GM21390 (cell line): ENCODE measurements around the gene BRME1.
"Not testable (repeated sequence)": the region's sequence is repeated elsewhere in the genome, so short reads cannot be mapped to it uniquely, and the experiment has no call there.

Experiments
- ATAC-seq: cut with Tn5 transposase; IDR thresholded peaks from one replicate; pipeline ENCODE4 v1.9.1; 2021; ENCODE audit not compliant: unreplicated experiment

BRME1 gene

DNA sequence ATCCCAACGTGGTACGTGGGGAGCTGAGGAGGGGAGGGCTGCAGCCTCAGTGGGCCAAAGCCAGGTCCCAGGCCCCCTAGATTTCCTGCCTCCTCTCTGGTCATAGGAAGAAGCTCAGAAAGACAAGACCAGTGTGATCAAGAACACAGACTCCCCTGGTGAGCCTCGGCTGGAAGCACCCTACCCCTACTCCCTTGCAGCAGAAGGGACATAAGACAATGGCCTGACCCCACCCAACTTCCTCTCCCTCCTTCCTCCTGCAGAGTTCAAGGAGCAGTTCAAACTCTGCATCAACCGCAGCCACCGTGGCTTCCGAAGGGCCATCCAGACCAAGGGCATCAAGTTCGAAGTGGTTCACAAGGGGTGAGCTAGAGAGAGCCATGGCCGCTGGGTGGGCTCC lies 20.8 kb upstream of the BRME1 start:
- no peak for ATAC-seq

DNA sequence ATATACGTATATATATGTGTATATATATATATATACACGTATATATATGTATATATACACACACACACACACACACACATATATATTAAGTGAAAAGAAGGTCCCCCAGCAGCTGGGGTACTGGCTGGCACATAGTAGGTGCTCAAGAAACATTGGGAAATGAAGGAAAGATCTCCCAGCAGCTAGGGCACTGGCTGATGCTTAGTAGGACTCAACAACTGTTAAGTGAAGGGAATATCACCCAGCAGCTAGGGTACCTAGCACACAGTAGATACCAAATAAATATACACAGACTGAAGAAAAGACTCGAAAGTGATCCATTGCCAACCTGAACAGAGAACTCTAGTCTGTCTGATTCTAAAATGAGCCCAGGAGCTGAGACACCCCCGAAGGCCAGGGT lies 20.1 kb upstream of the BRME1 start:
- ATAC-seq = no peak

DNA sequence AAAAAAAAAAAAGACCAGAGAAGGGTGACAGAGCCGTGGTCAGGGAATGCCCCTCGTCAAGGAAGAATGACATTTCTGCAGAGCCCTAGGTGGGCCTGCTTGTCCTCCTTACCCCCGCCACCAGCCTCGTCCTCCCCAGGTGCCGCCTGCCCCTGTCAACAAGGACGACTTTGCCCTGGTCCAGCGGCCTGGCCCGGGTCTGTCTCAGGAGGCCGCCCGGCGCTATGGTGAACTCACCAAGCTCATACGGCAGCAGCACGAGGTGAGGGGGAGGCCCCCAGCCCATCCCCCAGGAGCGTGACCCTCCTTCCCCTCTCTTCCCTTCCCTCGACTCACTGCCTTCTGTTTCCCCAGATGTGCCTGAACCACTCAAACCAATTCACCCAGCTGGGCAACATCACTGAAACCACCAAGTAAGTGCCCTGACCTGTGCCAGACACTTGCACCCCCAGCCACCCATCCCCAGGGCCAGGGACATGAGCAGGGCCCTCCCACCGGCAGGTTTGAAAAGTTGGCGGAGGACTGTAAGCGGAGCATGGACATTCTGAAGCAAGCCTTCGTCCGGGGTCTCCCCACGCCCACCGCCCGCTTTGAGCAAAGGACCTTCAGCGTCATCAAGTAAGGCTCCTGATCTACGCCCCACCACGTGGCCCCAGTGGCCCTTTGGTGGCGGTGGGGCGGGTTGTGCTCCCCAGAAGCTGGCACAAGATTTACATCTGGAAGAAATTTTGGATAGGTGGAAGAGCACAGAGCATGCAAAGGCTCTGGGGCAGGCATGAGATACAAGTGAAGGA lies 17.5 kb upstream of the BRME1 start:
- no peak for ATAC-seq

DNA sequence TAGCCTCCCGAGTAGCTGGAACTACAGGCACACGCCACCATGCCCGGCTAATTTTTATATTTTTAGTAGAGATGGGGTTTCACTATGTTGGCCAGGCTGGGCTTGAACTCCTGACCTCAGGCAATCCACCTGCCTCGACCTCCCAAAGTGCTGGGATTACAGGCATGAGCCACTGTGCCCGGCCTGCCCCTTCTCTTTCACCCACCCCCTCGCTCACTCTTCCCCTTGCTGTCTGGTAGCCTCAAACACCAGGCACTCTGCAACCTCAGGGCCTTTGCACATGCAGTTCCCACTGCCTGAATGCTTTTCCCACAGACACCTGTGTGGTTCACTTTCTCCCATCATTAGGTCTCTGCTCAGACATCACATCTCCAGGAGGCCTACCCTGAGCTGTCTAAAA lies 16.2 kb upstream of the BRME1 start:
- not testable (repeated sequence) for ATAC-seq

DNA sequence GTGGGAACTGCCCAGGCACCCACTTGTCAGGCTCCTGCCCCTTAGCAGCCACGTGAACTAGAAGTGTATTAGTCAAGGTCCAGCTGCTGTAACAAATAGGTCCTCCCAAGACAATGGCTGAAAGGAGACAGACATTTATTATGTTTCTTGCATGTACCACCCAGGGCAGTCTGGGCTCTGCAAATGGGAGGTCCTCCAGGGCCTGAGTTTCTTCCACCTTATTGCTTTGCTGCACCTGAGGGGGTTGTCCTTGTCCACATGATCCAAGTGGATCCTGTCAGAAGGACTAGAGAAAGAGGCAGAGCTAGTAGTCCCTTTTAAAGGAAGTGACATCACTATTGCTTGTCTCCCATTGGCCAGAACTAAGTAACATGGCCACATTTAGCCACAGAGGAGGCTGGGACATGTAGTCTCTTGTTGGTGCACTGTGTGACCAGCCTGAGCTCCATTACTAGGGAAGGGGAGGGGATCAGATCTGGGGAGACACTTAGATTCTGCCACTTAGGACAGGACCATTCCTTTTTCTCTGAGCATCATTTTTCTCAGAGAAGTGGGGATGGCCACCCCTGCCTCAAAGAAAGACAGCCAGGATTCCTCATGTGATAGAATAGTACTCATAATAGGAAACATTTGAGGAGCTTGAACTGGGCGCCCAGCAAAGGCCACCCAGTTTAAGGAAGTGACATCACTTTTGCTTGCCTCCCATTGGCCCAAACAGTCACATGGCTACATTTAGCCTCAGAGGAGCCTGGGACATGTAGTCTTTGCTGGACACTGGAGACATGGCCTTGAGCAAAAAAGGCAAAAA lies 15.2 kb upstream of the BRME1 start:
- no peak for ATAC-seq

DNA sequence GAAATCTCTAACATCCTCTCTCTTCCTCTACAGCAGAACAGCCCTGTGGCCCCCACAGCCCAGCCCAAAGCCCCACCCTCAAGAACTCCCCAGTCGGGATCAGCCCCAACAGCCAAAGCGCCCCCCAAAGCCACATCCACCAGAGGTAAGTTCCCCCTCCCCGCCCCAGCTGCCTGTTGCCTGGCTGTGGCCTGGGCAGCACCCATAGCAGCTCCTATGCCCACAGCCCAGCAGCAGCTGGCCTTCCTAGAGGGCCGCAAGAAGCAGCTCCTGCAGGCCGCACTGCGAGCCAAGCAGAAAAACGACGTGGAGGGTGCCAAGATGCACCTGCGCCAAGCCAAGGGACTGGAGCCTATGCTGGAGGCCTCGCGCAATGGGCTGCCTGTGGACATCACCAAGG lies 14.6 kb upstream of the BRME1 start:
- ATAC-seq = no peak

DNA sequence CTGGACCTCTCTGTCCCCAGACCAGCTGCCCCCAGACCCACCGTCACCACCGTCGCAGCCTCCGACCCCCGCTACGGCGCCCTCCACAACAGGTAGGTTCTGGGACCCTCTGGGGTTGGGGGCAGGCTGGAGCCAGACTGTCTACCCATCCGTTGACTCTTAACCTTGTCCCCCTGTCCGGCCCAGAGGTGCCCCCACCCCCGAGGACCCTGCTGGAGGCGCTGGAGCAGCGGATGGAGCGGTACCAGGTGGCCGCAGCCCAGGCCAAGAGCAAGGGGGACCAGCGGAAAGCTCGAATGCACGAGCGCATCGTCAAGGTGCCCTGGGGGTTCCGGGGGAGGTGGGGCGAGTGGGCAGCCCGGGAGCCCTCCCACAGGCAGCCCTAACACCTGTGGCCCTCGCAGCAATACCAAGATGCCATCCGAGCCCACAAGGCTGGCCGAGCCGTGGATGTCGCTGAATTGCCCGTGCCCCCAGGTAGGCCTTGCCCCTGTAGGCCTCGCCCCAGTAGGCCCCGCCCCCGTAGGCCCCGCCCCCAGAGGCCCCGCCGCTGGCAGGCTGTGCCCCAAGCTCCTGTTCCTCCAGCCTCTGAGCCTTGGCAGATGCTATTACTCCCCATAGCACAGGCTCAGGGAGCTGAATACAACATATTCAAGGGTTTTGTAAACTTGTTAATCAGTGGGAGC lies 13.0 kb upstream of the BRME1 start:
- no peak for ATAC-seq

DNA sequence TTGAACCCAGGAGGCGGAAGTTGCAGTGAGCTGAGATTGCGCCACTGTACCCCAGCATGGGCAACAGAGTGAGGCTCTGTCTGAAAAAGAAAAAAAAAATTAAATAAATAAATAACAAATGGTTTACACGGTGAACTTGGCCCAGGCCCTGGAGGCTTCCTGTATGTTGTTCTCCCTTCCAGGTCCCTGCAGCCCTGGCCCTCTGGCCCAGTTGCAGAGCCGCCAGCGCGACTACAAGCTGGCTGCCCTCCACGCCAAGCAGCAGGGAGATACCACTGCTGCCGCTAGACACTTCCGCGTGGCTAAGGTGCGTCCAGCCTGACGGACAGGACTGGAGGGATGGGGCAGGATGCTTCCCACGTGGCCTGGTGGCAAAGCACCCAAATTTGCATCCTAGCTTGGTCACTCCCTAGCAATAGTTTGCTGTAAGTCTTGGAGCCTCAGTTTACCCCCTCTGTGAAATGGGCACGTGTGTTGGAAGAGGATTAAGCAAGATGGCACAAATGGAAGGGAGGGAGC lies 12.0 kb upstream of the BRME1 start:
- no peak for ATAC-seq

DNA sequence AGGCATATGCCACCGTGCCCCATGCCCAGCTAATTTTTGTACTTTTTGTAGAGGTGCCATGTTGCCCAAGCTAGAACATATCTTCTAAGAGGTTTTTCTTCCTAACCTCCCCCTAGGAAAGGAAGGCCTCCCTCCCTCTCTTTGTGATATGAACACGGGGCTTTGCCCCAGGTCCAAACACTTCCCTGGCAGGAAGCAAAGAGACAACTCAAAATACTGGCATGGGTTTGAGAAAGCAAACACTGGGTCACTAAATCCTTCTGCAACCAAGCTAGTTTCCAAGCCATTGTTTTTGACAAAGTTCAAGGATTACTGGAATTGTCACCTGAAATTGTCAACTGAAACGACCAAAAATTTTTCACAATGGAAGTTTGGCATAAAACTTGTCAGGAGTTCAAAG lies 8.9 kb upstream of the BRME1 start:
- no peak for ATAC-seq

DNA sequence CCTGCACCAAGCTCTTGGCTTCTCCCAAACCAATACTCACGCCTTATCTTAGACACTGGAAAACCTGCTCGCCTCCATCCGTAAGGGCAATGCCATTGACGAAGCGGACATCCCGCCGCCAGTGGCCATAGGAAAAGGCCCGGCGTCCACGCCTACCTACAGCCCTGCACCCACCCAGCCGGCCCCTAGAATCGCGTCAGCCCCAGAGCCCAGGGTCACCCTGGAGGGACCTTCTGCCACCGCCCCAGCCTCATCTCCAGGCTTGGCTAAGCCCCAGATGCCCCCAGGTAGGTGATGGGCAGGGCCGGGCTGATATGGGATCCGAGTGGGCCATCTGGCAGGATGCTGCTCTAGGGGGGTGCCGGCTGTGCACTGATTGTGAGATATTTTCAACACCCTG lies 7.4 kb upstream of the BRME1 start:
- ATAC-seq = no peak

DNA sequence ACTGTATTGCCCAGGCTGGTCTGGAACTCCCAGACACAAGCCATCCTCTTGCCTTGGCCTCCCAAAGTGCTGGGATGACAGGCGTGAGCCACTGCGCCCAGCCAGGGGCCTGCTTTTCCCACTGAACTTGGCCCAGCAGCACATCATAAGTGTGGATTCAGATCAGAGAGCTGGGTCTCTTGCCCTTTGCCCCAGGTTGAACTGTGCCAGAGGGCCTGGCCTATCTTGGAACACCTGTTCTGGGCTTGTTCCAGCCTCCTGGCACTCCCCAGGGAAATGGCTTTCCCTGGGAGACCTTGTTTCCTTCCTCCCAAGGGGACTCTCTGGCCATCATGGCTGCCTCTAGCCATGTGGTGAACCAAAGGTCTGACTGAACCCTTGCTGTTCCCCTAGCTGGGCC lies 3.5 kb upstream of the BRME1 start:
- no peak for ATAC-seq

DNA sequence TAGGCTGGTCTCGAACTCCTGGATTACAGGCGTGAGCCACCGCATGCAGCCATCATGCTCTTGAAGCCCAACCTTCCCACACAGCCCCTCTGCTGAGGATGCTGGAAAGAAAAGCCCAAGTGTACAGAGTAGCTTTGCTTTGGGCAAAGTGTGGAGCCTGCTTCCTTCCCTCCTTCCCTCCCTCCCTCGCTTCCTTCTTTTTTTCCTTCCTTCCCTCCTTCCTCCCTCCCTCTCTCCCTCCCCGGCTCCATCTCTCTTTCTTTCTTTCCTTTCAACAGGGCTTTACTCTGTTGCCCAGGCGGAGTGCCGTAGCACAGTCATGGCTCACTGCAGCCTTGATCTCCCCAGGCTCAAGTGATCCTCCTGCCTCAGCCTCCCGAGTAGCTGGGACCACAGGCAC lies 2.8 kb upstream of the BRME1 start:
- no peak for ATAC-seq

DNA sequence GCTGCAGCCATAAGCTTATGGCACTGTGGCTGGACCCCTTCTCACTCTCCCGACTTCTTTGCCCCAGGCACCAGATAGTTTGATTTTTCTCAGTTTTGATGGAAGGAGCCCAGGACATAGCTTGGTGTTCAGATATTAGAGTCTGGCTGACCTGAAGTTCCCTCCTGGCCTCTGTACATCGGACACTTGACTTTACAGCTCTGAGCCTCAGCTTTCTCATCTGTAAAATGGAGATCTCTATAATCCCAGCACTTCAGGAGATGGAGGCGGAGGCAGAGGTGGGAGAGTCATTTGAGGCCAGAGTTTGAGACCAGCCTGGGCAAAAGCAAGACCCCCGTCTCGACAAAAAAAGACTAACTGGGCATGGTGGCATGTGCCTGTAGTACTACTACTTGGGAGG lies 993 bp upstream of the BRME1 start:
- no peak for ATAC-seq

DNA sequence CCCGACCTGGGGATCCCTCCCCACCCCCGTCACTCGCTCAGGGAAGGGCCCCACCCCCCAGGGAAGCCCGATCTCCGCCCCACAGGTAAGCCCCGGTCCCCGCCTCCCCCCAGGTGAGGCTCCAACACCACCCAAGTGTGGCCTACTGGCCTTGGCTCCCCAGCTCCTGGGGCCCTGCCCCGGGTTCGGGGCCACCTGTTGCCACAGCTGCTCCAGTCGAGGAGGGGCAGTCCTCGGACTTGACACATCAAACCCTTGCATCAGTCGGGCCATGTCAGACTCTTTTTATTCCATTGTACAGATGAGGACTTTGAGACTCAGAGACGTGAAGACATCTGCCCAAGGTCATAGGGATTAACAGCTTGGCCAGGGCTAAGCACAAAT lies 596 bp upstream of the BRME1 start:
- ATAC-seq = peak; percentile 37

DNA sequence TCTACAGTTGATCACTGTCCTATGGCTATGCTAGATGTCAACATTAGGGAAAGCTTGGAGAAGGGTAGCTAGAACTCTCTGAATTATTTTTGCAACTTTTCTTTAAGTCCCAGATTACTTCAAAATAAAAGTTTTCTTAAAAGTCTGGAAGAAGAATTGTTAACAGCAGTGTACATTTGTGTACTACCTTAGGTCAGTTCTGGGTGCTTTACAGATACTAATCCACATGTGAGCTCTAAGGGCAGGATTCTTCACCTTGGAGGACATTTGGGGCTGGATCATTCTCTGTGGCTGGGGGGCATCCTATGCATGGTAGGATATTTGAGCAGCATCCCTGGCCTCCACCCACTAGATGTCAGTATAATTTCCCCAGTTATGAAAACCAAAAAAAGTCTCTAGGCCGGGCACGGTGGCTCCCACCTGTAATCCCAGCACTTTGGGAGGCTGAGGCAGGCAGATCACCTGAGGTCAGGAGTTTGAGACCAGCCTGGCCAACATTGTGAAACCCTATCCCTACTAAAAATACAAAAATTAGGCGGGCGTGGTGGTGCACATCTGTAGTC lies 2.8 kb downstream of the BRME1 start:
- ATAC-seq = no peak

DNA sequence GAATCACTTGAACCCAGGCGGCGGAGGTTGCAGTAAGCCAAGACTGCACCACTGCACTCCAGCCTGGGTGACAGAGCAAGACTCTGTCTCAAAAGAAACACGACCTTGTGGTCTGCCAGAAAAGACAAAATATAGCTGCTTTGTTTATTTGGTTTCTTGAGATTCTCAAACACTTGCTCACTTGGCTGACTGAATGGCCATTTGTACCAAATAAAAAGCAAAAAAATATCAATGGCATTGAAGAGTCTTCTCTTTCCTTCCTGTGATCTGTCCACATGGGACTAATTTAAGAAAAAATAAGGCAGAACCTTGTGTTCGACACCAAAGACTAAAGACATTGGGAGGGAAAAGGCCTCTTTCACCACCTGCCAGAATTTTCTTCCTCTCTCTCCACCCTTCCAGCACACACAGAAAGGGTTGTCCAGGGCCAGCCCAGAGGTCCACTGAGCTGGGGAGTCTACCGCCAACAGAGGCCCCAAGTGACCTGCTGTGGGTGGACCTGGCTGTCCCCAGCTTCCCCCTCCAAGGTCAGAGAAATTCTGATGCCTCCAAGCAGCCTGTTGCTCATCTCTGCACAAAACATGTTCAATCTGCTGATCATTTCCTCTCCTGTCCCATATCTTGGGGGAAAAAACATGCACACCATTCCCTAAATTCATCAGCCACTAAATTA lies 5.9 kb downstream of the BRME1 start:
- ATAC-seq = no peak

DNA sequence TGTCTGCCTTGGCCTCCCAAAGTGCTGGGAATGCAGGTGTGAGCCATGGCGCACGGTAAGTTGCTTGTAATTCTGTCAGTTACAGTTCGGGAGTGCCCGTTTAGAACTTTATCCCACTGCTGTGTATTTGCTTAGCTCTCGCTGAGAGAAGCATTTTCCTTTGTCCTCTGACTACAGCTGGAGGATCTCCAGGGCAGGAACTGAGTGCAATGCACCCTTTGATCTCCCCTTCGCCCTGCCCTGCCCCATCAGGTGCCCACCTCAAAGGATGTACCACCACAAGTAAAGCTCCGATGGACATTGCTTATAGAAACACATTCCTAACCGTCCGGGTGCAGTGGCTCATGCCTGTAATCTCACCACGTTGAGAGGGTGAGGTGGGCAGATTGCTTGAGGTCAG lies 6.5 kb downstream of the BRME1 start:
- ATAC-seq = no peak

DNA sequence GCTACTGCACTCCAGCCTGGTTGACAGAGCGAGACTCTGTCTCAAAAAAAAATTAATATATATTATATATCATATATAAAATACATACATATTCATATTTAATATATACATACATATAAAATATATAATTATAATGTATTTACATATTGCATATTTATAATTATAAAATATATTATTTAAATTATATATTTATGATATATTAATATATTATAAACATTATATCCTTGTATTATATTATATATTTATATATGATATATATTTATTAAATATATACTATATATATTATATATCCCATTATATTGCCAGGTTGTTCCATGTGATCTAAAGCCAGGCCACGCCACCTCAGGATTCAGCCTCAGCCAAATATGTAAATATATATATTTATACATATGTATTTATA lies 9.7 kb downstream of the BRME1 start:
- no peak for ATAC-seq

DNA sequence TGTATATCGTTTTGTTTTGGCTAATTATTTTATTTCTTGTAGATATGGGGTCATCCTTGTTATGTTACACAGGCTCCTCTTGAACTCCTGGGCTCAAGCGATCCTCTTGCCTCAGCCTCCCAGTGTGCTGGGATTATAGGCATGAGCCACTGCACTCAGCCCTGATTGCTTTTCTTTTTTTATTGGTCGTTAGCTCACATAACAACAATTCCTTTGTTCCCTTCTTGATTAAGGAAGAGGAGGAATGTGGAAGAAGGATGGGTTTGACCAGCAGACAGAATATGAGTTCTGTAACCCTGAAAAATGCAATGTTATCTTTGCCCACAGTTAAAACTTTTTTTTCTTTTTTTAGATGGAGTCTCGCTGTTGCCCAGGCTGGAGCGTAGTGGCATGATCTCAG lies 11.4 kb downstream of the BRME1 start:
- ATAC-seq = no peak

DNA sequence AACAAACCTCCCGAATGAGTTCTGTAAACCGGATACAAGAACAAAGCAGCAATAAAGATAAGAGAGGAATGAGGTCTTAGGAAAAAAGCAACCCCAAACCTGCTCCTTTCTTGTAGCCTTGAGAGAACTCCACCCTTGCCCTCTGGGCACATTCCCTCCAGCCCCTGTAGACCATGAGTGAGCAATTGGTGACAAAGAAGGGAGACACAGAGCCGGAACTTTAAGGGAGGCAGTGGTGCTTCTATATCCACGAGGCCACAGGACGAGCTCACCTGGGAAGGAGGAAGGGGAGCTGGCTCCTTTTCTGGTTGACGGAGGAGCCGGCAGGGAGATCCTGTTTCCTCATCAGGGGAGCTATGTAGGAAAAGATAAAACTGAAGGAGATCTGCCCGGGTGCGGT lies 13.0 kb downstream of the BRME1 start:
- ATAC-seq = no peak

DNA sequence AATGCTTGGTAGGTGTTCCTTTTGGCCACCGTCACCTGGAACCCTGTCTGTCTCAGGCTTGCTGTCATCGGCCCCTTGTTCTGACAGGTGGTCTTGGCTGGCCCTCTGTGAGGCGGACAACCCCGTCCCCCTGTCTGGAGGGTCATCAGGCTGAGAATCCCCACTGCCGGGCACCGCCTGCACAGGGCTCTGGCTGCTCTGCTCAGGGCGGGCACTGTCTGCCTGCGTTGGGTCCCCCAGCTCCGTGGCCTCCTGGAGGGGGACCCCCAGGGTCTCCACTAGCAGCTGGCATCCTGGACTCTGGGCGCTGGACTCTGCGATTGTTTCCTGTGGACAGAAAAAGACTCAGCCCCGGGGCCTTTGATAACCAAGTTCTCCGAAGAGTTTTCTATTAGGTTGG lies 15.8 kb downstream of the BRME1 start:
- no peak for ATAC-seq
